ENCODE data around the gene C1QTNF7.

The C1QTNF7 gene

DNA sequence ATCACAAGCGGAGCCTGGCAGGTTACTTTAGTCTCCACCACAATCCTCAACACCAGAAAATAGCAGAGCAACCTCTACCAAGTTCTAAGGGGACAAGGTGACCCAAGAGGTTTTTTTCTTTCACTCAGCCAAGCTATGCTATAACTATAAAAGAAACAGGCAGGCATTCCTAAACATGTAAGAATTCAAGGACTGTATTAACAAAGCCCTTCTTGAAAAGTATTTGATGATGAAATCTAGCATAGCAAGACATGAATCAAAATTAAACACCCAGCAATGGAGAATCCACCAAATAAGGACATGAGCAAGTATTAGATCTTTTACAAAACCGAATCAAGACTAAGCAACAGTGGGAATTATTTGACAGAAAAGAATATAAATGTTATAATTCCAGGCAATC is 25.7 kb upstream of the C1QTNF7 start:
- no peak overlapping the region; the same call in 1 of the 2 replicates for H2AFZ ChIP-seq (ENCODE audit: low read length)
- no peaks in the 10 kb centered on the region for H3K36me3 ChIP-seq (ENCODE audit: insufficient read depth, low read length)
- H3F3A ChIP-seq (ENCODE audit: low read depth), result peaks cover 16% of the 10 kb centered on the region; the same call in 1 of the 2 replicates
- H4K20me1 ChIP-seq (ENCODE audit: insufficient read depth, low read length, poor library complexity, severe bottlenecking), result no peaks in the 10 kb centered on the region
- H3K4me2 ChIP-seq (ENCODE audit: low read depth, low read length, poor library complexity, severe bottlenecking), result peak overlapping the region; percentile 83
- no peaks in the 10 kb centered on the region for H3K79me2 ChIP-seq (ENCODE audit: insufficient read depth, low read length)
- H3K9ac ChIP-seq (ENCODE audit: low read depth, low read length, poor library complexity, severe bottlenecking), result peak overlapping the region; percentile 77
- H3K9me2 ChIP-seq (replicated peaks; ENCODE audit: low read depth, low read length), result no peaks in the 10 kb centered on the region
- peaks cover 79% of the 10 kb centered on the region for H3K4me1 ChIP-seq (ENCODE audit: insufficient read depth, low read length, poor library complexity, severe bottlenecking)
- no peaks in the 10 kb centered on the region for H3K27me3 ChIP-seq (ENCODE audit: insufficient read depth, low read length, poor library complexity, severe bottlenecking)
- H3K4me3 ChIP-seq (ENCODE audit: low read length, poor library complexity, severe bottlenecking), result peak overlapping the region; percentile 69
- TF ChIP-seq EZH2phosphoT487 (IDR thresholded peaks at IDR 0.05; ENCODE audit: borderline replicate concordance), result no peak
- TF ChIP-seq, protein P1, sequence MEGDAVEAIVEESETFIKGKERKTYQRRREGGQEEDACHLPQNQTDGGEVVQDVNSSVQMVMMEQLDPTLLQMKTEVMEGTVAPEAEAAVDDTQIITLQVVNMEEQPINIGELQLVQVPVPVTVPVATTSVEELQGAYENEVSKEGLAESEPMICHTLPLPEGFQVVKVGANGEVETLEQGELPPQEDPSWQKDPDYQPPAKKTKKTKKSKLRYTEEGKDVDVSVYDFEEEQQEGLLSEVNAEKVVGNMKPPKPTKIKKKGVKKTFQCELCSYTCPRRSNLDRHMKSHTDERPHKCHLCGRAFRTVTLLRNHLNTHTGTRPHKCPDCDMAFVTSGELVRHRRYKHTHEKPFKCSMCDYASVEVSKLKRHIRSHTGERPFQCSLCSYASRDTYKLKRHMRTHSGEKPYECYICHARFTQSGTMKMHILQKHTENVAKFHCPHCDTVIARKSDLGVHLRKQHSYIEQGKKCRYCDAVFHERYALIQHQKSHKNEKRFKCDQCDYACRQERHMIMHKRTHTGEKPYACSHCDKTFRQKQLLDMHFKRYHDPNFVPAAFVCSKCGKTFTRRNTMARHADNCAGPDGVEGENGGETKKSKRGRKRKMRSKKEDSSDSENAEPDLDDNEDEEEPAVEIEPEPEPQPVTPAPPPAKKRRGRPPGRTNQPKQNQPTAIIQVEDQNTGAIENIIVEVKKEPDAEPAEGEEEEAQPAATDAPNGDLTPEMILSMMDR (conservative IDR thresholded peaks at IDR 0.05; ENCODE audit: low read length), result no peak
- H3K9me3 ChIP-seq (ENCODE audit: insufficient read depth, low read depth, low read length), result no peaks in the 10 kb centered on the region

DNA sequence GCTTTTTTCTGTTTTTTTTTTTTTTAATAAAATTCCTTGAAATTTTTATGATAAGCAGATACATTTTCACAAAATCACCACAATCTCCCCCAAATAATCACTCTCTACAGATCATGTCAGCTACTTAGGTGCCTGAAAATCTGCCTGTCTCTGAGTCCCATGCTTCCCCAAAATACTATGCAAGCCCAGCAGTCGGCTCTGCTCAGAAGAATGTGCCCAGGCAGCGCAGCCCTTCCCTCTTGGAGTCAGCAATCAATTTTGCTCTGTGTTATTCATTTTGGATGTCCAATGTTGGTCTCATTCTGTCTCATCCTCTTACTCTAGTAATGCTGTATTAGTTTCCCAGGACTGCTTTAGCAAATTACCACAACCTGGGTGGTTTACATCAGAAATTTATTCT is 24.9 kb upstream of the C1QTNF7 start:
- H4K20me1 ChIP-seq (ENCODE audit: insufficient read depth, low read length, poor library complexity, severe bottlenecking), result no peaks in the 10 kb centered on the region
- no peaks in the 10 kb centered on the region for H3K9me3 ChIP-seq (ENCODE audit: insufficient read depth, low read depth, low read length)
- peaks cover 16% of the 10 kb centered on the region; the same call in 1 of the 2 replicates for H3F3A ChIP-seq (ENCODE audit: low read depth)
- H3K9ac ChIP-seq (ENCODE audit: low read depth, low read length, poor library complexity, severe bottlenecking), result peak overlapping the region; percentile 77
- no peak overlapping the region for H3K4me3 ChIP-seq (ENCODE audit: low read length, poor library complexity, severe bottlenecking)
- no peak overlapping the region for H3K4me2 ChIP-seq (ENCODE audit: low read depth, low read length, poor library complexity, severe bottlenecking)
- TF ChIP-seq EZH2phosphoT487 (IDR thresholded peaks at IDR 0.05; ENCODE audit: borderline replicate concordance), result no peak
- TF ChIP-seq, protein P1 (conservative IDR thresholded peaks at IDR 0.05; ENCODE audit: low read length), result no peak
- peak overlapping the region; percentile 43; the same call in 1 of the 2 replicates for H2AFZ ChIP-seq (ENCODE audit: low read length)
- H3K36me3 ChIP-seq (ENCODE audit: insufficient read depth, low read length), result no peaks in the 10 kb centered on the region
- H3K9me2 ChIP-seq (replicated peaks; ENCODE audit: low read depth, low read length), result no peaks in the 10 kb centered on the region
- H3K79me2 ChIP-seq (ENCODE audit: insufficient read depth, low read length), result no peaks in the 10 kb centered on the region
- peaks cover 82% of the 10 kb centered on the region for H3K4me1 ChIP-seq (ENCODE audit: insufficient read depth, low read length, poor library complexity, severe bottlenecking)
- no peaks in the 10 kb centered on the region for H3K27me3 ChIP-seq (ENCODE audit: insufficient read depth, low read length, poor library complexity, severe bottlenecking)

DNA sequence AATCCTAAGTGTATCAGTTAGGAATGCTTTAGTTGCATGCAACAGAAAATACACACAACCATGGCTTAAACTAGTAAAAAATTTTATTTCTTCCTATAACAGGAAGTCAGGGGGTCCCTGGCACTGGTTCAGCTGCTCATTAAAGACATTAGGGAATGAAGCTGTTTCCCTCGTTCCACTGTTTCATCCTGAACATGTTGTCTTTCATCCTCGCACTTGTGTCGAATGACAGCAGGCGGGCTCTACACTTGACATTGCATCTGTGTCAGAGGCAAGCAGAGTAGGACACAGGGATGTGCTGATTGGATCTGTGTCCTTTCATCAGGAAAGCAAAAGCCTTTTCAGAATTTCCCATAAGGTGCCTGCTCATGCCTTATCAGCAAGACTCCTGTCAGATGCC is 22.8 kb upstream of the C1QTNF7 start:
- H3K9me2 ChIP-seq (replicated peaks; ENCODE audit: low read depth, low read length), result no peaks in the 10 kb centered on the region
- 0 out of 2 replicates have a peak overlapping the region, but pooled peaks have one; percentile 2 for H2AFZ ChIP-seq (ENCODE audit: low read length)
- no peaks in the 10 kb centered on the region for H4K20me1 ChIP-seq (ENCODE audit: insufficient read depth, low read length, poor library complexity, severe bottlenecking)
- H3K4me3 ChIP-seq (ENCODE audit: low read length, poor library complexity, severe bottlenecking), result peak overlapping the region; percentile 29
- no peaks in the 10 kb centered on the region for H3K79me2 ChIP-seq (ENCODE audit: insufficient read depth, low read length)
- peak overlapping the region; percentile 42 for H3K9ac ChIP-seq (ENCODE audit: low read depth, low read length, poor library complexity, severe bottlenecking)
- TF ChIP-seq EZH2phosphoT487 (IDR thresholded peaks at IDR 0.05; ENCODE audit: borderline replicate concordance), result no peak
- TF ChIP-seq, protein P1 (conservative IDR thresholded peaks at IDR 0.05; ENCODE audit: low read length), result no peak
- peaks cover 16% of the 10 kb centered on the region; the same call in 1 of the 2 replicates for H3F3A ChIP-seq (ENCODE audit: low read depth)
- H3K36me3 ChIP-seq (ENCODE audit: insufficient read depth, low read length), result no peaks in the 10 kb centered on the region
- no peaks in the 10 kb centered on the region for H3K27me3 ChIP-seq (ENCODE audit: insufficient read depth, low read length, poor library complexity, severe bottlenecking)
- H3K4me1 ChIP-seq (ENCODE audit: insufficient read depth, low read length, poor library complexity, severe bottlenecking), result peaks cover 79% of the 10 kb centered on the region
- H3K4me2 ChIP-seq (ENCODE audit: low read depth, low read length, poor library complexity, severe bottlenecking), result peak overlapping the region; percentile 52
- H3K9me3 ChIP-seq (ENCODE audit: insufficient read depth, low read depth, low read length), result no peaks in the 10 kb centered on the region

Data from Loucy (cell line).